Stimulated activated CD8-positive, alpha-beta memory T cell treated with anti-CD3 and anti-CD28 coated beads, Interleukin-4, amount 100 ng/mL, for 4 hours (primary cell): Measurements from ENCODE around the gene CAPN12.
"Not testable (repeated sequence)": the region's sequence is repeated elsewhere in the genome, so short reads cannot be mapped to it uniquely, and the experiment has no call there.

Experiments used
- DNase-seq, 2 donors: peaks; one replicate each; pipeline ENCODE4 v3.0.0-alpha.2; 2020; ENCODE audit warnings: low read depth in 2 of 2, low spot score in 1 of 2

Gene CAPN12

DNA sequence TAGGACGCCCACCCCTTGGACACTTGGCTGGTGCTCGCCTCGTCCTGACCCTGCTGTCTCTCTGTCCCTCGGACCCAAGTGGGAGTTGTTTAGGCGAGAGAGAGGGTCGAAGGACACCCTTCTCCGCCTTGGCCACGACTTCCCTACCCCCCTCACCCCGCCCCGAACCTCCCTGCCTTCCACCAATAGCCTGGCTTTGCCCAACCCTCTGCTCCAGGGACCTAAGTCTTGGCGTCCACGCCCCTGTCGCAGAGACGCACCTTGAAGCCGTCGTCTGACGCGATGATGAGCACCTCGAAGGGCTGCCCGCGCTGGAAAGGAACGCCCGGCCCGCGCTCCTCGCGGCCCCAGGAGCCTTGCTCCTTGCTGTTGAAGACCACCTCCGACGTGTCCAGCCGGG, 27.3 kb upstream of the CAPN12 start:
- not testable (repeated sequence) for DNase-seq

DNA sequence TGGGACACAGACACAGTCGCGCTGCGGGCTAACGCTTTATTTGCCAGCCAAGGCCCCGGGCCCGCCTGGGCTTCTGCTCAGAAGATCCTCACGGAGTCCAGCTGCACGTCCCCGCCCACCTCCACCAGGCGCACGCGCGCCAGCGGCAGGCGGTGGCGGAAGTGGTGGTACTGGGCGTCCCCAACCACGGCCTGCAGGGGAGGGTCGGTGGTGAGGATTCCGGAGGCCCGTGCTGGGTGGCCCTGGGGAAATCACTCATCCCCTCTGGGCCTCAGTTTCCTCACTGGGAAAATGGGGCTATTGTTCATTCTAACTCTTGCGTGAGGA, 26.6 kb upstream of the CAPN12 start:
- not testable (repeated sequence) for DNase-seq

DNA sequence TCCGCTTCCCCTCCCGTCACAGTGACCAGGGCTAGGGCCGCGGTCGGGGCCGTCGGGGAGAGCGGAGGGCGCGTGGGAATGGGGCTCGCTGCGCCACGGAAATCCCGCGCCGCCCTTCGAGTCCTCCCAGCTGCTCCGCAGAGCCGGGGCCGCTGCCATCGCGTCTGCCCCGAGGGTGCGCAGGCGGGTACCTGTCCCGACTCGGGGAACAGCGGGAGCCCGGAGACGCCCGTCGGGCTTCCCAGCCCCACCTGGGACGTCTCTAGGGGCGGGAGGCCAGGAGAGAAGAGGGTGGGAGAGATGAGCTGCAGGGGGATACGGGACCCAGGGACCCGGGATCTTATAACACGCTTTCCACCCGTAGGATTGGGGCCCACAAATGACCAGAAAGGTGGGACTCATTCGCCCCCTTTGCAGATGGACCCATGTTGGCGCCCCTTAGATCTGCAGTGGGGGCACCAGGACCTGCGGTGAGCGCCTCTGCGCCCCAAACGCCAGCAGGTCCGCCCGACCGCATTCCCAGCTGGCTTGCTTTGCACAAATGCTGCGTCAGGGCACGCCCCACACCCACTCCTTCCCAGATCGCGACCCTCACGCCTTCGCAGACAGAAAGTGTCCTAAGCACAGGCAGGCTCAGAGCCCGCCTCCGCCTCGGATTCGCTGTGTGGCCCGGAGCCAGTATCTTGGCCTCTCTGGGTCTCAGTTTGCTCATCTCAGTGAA, 26.1 kb upstream of the CAPN12 start:
- DNase-seq, result not testable (repeated sequence)

DNA sequence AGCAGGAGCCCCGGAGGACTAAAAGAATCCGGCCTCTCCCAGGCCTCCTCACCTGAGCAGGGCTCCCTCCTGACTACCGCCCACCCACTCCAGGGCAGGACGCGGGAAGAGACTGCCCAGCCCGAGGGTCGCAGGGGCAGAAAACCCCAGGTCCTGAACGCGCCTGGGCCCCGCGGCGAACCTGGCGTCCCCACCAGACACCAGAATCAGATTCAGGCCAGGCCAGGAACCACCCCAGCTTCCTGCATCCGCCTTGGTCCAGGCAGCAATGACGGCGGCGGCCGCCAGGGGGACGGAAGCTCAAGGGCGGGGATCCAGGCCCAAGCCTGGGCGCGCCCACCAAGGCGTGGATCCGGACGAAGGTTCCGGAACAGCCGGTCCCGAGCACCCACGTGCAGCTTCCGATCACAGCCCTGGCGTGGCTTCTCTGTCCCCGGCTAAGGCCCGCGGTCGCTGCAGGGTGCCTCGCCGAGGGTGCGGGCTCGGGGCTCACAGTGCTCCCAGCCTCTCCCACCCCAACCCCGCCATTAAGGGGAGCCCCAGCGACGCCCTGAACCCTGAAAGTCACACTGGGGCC, 25.4 kb upstream of the CAPN12 start:
- DNase-seq, result peak; percentile 80 to 81

DNA sequence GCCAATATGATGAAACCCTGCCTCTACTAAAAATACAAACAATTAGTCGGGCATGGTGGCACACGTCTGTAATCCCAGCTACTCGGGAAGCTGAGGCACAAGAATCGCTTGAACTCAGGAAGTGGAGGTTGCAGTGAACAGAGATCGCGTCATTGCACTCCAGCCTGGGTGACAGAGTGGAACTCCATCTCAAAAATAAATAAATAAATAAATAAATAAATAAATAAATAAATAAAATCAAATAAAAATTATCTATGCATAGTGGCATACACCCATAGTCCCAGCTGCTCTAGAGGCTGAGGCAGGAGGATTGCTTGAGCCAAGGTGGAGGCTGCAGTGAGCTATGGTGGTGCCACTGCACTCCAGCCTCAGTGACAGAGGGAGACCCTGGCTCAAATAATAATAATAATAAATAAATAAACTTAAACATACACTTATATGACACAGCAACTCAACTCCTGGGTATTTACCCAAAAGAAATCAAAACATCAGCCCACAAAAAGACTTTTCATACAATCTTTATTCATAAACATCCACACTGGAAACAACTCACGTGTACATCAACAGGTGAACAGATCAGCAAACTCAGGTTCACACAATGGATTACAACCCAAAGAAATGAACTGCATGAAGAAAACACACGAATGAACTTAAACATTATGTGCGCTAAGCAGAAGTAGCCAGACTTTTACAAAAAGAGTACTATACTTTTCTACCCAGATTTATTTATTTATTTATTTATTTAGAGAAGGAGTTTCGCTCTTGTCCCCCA, 22.2 kb upstream of the CAPN12 start:
- no peak for DNase-seq

DNA sequence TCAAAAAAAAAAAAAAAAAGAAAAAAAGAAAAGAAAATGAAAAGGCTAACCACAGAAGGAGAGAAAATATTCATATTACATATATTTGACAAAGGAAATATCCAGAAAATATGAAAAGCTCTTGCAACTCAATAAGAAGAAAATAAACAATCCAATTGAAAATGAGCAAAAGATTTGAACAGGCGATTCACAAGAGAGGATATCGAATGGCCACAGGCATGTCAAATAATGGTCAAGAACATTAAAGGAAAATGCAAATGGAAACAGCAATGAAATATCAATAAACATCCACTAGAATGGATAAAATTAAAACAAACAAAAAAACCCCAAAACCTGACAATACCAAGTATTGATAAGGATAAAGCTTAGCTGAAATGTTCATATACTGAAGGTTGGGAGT, 20.9 kb upstream of the CAPN12 start:
- DNase-seq, result no peak

DNA sequence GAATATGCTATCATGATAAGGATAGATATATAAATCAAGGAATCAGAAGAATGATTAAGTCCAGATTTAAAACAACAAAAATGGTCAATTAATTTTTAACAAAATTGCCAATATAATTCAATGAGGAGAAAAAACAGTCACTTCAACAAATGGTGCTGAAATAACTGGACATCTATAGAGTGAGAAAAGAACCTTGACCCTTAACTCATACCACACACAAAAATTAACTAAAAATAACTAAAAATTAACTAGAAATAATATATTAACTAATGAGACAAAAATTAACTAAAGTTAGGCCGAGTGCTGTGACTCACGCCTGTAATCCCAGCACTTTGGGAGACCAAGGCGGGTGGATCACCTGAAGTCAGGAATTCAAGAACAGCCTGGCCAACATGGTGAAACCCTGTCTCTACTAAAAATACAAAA, 19.5 kb upstream of the CAPN12 start:
- DNase-seq, result no peak

DNA sequence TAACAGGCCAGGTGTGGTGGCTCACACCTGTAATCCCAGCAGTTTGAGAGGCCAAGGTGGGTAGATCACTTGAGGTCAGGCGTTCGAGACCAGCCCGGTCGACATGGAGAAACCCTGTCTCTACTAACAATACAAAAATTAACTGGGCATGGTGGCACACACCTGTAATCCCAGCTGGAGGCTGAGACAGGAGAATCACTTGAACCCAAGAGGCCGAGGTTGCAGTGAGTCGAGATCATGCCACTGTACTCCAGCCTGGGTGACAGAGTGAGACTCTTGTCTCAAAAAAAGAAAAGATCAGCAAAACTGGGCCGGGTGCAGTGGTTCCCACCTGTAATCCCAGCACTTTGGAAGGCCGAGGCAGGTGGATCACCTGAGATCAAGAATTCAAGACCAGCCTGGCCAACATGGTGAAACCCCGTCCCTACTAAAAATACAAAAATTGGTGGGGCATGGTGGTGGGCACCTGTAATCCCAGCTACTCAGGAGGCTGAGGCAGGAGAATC, 17.7 kb upstream of the CAPN12 start:
- not testable (repeated sequence) for DNase-seq

DNA sequence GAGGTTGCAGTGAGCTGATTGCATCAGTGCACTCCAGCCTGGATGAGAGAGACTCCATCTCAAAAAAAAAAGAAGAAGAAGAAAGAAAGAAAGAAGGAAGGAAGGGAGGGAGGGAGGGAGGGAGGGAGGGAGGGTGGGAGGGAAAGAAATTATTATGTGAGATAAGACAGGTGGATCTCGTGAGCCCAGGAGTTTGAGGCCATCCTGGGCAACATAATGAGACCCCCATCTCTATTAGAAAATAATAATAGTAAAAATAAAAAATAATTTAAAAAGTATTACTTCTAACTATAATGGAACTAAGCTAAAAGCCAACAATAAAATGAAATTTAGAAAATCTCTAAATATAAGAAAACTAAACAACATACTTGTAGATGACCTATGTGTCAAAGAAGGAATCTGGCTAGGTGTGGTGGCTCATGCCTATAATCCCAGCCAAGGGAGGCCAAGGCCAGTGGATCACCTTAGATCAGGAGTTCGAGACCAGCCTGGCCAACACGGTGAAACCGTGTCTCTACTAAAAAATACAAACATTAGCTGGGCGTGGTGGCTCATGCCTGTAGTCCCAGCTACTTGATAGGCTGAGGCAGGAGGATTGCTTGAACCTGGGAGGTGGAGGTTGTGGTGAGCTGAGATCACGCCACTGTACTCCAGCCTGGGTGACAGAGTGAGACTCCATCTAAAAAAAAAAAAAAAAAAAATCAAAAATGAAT, 16.7 kb upstream of the CAPN12 start:
- DNase-seq, result not testable (repeated sequence)

DNA sequence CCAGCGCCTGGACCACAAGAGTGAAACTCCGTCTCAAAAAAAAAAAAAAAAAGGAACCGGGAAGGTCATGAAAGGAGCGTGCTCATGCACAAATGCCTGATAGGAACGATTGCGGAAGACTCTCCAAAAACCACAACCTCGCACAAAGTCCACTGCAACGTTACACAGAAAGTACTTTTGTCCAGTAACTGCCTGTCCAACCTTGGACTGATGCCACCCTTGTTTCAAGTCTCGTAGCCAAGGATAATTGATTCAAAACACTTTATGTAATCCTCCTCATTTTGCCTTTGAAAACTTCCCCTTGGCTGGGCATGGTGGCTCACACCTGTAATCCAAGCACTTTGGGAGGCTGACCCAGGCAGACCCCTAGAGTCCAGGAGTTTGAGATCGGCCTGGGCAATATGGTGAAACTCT, 15.3 kb upstream of the CAPN12 start:
- DNase-seq, result no peak

DNA sequence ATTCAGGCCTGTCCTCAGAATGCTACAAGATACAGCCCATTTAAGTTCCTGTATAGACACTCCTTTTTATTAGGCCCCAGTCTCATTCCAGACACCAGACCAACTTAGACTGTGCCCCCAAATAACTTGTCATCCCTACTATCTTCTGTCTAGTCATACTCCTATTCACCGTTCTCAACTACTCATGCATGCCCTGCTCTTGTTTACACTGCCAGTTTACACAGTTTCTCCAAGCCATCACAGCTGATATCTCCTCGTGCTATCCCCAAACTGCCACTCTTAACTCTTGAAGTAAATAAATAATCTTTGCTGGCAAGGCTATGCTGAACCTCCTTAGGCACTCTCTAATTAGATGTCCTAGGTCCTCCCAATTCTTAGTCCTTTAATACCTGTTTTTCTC, 9.9 kb upstream of the CAPN12 start:
- not testable (repeated sequence) for DNase-seq

DNA sequence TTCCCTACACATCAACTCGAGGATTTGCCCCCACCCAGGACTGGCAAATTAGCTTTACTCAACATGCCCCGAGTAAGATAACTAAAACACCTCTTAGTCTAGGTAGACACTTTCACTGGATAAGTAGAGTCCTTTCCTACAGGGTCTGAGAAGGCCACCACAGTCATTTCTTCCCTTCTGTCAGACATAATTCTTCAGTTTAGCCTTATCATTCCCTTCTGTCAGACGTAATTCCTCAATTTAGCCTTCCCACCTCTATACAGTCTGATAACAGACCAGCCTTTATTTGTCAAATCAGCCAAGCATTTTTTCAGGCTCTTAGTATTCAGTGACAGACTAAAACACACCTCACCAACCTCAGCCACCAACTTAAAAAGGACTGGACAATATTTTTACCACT, 9.5 kb upstream of the CAPN12 start:
- DNase-seq, result not testable (repeated sequence)

DNA sequence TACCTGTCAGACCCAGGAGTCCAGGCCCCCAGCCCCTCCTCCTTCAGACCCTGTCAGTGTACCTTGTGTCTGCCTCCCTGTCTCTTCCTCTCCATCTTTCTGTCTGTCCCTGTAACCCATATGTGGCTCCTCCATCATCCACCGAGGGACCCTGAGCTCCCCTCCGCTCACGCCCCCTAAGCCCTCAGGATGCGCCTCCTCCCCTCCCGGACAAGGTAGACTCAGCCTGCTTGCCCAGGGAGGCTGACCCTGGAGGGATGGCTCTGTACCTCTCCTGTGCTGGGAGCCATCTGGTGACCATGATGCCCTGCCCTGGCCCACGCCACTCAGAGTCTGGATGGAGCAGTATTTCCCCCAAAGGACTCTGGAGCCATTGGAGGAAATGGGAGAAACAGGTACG, 1.0 kb upstream of the CAPN12 start:
- DNase-seq, result no peak

DNA sequence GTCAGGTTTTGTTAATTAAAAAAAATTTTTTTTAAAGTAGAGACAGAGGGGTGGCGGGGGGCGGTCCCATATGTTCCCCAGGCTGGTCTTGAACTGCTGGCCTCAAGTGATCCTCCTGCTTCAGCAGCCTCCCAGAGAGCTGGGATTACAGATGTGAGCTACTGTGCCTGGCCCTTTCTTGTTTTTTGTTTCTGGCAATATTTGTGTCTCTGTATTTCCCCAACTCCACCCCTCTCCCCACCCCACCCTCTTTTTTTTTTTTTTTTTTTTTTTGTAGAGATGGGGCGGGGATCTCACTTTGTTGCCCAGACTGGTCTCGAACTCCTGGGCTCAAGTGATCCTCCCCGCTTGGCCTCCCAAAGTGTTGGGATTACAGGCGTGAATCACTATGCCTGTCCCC, 600 bp upstream of the CAPN12 start:
- DNase-seq, result no peak

DNA sequence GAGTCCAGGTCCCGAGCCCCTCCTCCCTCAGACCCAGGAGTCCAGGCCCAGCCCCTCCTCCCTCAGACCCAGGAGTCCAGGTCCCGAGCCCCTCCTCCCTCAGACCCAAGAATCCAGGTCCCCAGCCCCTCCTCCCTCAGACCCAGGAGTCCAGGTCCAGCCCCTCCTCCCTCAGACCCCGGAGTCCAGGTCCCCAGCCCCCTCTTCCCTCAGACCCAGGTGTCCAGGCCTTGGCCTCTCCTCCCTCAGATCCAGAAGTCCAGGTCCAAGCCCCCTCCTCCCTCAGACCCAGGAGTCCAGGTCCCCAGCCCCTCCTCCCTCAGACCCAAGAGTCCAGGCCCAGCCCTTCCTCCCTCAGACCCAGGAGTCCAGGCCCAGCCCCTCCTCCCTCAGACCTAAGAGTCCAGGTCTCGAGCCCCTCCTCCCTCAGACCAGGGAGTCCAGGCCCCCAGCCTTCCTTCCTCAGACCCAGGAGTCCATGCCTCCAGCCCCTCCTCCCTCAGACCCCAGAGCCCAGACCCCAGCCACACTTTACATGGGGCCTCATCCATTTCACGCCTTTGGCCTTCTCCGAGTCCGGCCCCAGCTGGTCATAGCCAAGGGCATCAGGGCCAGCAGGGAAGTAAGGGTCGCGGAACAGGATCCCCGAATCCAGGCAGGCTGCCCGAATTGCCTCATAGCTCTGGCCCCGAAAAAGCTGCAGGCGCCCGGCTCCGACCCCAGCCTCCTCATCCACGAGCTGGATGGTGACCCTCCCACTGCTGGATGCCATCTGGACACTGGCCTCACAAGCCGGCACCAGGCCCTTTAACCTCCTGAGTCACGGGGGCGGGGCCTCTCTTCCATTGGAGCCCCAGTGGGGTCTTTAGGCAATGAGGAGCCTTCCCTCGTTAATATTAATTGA, 628 bp downstream of the CAPN12 start:
- DNase-seq, result no peak

DNA sequence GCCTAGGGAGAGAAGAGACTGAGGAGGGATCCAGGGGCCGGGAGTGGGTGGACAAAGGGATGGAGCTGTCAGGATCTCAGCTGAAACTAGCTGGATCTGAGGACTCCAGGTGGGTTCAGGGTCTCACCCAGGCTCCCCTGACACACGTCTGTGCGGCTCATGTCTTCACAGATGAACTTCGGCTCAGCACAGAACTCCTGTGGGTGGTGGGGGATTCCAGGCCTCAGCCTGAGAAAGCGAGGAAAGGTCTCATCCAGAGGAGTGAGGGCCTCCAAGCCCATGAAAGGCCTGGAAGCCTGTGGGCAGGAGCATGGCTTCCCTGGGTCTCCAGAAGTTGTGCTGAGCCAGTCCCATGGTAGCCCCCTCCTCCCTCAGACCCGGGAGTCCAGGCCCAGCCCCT, 1.4 kb downstream of the CAPN12 start:
- DNase-seq, result no peak

DNA sequence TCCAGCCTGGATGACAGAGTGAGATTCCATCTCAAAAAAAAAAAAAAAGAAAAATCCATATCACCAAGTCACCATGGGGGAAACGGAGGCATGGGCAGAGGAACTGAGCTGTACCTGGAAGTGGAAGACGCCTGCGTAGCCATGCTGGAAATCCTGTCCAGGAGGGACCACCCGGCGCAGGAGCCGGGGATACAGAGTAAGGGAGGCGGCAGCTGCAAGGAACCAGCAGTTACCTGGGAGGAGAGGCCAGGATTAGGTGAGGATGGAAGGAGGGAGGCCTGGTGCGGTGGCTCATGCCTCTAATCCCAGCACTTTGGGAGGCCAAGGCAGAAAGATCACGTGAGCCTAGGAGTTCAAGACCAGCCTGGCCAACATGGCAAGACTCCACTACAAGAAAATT, 2.0 kb downstream of the CAPN12 start:
- no peak for DNase-seq

DNA sequence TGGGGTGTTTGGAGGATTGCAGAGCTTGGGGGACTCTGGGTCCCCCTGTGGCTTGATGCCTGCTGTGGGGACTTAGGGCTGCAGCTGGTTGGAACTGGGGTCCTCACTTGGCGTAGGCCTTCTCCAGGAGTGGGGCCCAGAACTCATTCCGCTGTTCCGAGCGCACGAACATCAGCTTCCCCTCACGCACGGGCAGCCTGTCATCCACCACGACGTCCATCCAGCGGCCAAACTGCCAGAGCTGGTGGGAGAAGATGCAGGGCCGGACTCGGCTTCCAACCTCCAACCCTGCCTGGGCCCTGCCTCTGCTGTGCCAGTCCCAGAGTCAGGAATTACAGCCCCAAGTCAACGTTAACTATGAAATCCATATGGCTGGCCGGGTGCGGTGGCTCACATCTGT, 2.6 kb downstream of the CAPN12 start:
- no peak for DNase-seq

DNA sequence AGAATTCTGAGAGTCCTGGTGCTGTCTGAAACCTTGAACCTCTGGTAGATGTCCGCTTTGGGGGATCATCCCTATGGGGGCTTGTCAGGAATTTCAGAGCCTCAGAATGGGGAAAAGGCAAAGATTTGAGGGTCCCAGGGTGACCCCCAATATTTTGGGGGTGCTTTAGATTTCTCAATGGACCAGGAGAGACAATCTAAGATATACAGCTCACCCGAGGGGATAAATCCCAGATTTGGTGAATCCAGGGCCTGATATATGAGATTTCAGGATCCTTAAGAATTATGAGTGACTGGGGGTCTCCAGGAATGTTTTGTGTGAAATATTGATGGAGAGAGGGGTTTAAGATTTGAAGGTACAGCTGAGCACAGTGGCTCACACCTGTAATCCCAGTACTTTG, 3.3 kb downstream of the CAPN12 start:
- DNase-seq, result no peak

DNA sequence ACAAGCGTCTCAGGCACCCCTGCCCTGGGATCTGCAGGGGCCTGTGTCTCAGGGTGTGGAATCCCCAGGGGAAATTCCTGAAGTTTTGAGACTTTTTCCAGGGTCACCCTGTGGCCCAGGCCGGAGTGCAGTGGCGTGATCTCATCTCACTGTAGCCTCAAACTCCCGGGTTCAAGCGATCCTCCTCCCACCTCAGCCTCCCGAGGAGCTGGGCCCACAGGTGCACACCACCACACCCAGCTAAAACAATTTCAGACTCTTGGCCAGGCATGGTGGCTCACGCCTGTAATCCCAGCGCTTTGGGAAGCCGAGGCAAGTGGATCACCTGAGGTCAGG, 4.0 kb downstream of the CAPN12 start:
- no peak for DNase-seq
